GM18511 (cell line): ENCODE measurements around the gene KRTAP13-2.

ENCODE experiments used
- ATAC-seq: cut with Tn5 transposase; IDR thresholded peaks from one replicate; pipeline ENCODE4 v1.9.1; 2021; ENCODE audit warnings: mild to moderate bottlenecking, moderate library complexity; ENCODE audit not compliant: unreplicated experiment

The KRTAP13-2 gene, protein sequence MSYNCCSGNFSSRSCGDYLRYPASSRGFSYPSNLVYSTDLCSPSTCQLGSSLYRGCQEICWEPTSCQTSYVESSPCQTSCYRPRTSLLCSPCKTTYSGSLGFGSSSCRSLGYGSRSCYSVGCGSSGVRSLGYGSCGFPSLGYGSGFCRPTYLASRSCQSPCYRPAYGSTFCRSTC

DNA sequence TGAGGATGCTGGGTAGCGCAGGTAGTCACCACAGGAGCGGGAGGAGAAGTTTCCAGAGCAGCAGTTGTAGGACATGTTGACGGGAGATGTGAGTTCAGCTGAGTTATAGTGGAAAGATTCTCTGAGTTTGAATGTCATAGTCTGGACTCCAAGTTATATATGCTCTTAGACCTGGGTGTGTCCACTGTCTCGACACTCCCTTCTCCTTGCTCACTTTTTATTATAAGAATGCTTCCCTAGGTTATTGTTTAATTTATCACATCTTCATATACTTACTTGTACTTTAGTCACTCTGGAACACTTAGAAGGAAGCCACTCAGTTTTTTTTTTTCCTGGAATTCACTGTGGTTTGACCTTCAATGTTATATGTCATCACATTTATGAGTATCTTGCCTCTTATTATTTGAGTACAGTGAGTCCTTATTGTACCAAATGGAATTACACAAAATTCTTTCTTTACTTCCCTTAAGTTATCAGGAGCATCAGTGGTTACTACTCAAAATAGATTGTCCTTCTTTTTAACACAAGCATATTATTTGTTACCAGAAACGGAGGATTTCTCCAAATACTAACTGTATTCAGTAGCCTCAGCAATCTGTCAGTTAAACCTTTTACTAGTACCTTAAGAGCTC is at the start of gene KRTAP13-2:
Gene KRTAP13-2 (minus strand): TSS at position 133 of the 632 bp plus-strand sequence. CDS start 58 bp downstream, at position 75.
- no peak for ATAC-seq

DNA sequence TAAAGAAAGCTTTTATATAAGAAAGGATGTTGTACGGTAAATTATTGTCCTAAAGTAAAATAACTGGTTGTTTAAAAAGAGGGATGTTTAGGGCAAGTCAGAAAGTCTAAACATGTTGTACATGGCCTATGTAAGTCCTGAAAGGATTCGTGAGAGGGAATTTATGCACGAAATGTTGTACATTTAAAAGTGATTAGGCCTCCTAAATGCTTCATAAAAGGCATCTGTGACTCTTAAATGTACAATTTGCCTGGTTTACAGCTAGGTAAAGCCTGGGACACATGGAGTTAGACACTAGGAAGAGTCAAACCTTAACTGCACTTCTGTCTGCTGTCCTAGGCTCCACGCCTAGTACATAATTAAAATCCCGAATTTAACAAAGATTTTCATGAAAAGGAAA is 43.9 kb upstream of the KRTAP13-2 start:
- ATAC-seq, result no peak

DNA sequence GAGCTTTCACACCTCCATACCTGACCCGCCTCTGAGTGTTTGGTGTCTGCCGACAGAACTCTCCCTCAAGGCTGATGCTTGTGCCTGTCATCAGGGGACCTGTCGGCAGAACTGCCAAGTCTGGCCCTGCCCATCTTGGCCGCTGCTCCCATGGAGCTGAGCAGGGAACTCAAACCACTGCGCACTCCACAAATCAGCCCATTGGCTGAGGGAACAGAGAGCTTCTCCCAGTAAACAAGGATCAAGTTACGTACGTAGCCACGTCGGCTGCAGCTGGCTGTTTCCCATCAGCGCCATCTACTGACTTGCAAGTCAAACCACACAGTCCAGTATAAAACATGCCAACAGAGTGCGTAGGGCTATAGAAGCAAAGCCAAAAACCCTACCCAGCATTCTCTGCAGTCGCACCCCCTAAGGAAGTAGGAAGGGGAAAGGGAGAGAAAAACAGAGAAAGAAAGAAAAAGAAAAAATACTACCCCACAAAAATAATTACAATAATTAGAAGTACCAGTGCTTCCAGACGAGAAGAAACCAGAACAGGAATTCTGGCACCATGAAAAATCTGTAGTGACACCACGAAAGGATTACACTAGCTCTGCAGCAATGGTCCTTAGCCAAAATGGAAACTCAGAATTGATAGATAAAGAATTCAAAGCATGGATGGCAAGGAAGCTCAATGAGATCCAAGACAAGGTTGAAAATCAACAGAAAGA is 36.9 kb upstream of the KRTAP13-2 start:
- no peak for ATAC-seq

DNA sequence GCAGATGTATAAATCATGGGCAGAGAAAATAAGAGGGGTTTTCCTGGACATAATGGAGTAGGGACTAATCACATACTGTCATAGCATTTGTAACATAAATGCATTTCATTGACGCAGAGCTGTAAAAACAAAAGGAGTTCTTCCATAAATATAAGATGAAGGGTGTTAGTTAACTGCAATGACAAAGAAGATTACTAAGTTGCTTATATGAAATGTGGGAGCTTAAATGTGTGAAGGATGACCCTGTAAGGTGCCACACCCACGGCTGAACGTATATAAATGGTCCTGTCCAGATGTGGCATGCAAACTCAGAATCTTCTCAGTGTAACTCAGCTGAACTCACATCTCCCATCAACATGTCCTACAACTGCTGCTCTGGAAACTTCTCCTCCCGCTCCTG is 23.7 kb upstream of the KRTAP13-2 start, which contains the start of gene KRTAP13-1:
Gene KRTAP13-1 (plus strand): TSS at position 301 of the 400 bp plus-strand sequence. CDS start 56 bp downstream, at position 357.
- no peak for ATAC-seq

DNA sequence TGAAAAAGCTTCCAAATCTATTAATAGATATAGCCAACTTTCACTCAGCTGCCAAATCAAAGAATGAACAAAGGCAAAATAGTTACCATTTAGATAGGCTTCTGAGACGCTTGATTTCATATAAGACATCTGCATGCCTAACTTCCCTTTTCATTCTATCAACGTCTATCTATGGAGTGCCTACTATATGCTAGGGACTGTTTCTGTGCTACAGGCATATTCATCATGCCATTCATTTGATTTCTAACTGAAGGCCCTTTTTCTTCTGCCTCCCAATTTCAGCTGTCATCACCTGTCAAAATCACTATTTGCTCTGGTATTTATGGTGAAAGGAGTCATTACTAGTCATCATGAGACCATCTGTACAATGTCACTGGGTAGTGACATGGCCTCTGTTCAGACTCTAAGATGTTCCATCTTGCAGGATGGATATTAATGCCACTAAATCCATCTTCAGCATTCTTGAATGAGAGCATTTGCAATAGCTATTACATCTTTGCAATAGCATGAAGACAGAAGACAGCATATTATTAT is 19.5 kb upstream of the KRTAP13-2 start:
- ATAC-seq, result no peak

DNA sequence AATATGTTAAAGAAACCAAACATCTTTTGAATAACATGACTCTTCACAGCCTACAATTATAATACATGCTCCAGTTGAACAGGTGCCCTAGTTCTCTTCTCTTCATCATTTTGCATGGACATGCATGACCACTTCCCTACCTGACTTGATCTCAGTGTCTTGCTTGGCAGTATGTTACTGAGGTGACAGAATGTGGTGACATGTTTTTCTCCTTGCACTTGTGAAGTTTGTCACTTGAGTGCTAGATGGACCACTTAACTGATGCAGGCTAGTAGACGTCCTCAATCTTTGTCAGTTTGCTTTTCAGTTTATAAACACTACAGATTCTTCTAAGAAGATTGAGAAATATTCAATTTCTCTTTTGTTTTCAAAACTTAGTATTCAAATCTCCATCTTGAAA is 10.1 kb upstream of the KRTAP13-2 start:
- ATAC-seq, result no peak

DNA sequence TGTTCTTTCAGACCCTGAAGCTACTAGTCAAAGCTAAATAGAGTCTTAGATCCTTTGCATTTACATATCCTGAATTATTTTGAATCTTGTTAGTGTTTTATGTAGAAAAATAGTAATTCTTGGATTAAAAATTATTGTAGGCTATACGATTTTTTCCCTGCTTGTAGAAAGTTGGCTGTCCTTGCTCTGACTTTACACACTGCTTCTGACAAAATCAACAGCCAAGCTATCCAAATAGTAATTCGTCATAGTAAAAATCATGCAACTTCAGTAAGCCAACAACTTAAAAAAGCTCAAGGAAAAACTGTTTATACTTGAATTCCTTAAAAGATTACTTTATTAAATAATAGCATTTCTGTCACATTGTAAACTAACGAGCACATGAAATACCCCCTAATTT is 16.2 kb downstream of the KRTAP13-2 start:
- no peak for ATAC-seq

DNA sequence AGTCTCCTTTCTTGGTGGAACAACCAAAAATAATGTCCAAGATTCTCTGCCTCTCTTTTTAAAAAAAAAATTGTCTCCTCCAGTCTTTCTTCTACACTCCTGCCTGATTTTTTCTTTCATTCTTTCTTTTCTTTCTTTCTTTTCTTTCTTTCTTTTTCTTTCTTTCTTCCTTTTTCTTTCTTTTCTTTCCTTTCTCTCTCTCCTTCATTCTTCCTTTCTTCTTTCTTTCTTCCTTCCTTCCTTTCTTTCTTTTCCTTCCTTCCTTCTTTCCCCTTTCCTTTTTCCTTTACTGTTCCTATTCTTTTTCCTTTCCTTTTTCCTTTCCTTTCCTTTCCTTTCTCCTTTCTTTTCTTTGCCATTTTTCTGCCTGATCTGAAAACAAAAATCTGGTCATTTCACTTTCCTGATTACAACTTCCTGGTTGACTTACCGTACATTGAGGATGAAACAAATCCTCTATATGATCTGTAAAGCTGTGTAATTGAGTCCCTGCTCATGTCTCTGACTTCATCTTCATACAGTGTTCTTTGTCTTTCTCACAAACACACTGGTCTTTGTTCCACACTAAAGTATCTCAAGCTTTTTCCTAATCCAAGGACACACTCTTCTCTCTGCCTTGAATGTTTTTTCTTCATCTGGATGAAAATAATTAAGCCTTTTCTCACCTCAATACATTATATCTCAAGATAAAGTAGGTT is 17.6 kb downstream of the KRTAP13-2 start:
- ATAC-seq, result no peak

DNA sequence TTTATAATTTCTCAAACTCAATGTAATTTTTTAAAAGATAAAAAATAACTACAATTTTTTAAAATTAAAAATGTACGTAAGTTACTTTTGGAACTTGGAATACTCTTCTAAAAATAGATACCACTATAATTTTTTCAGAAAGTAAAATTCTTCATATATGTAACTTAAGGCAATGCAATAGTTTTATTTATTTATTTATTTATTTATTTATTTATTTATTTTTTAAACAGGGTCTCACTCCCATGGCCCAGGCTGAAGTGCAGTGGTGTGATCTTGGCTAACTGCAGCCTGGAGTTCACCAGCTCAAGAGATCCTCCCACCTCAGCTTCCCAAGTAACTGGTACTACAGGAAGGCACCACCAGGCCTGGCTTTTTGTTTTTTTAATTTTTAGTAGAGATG is 20.5 kb downstream of the KRTAP13-2 start:
- no peak for ATAC-seq

DNA sequence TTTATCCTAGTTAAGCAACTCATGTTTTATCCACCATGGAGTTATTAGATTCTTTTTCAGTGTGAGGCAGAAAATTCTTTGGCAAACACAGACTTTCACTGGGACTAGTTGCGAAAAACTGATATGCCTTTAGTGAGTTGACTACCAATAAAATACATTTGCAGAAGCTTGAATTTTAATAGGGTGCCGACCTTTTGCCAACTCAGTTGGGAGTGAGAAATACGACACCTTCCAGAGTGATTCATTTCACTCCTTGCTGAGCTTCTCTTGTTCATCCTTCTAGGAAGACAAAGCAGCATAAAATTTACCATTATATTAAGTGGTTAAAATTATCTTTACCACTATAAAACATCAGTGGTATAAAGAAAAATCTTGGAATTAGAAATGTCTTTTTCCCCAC is 22.5 kb downstream of the KRTAP13-2 start:
- ATAC-seq, result no peak

DNA sequence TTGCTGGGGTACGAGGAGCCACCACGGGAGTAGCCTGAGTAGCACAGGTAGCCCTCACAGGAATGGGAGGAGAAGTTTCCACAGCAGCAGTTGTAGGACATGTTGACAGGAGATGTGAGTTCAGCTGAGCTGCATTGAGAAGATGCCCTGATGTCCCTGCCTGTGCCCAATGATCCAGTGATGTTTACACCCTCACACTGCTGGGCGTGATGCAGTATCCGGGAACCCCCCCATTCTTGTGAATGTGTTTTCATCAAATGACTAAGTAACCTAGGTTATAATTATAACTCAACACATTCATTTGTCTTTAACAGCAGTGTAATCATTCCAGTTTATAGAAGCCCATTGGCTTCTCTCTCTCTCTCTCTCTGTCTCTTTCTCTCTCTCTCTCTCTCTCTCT is 23.6 kb downstream of the KRTAP13-2 start, which contains the start of gene KRTAP23-1:
Gene KRTAP23-1 (minus strand): TSS at position 101 of the 400 bp plus-strand sequence. CDS start 0 bp downstream, at position 101.
- ATAC-seq, result no peak

DNA sequence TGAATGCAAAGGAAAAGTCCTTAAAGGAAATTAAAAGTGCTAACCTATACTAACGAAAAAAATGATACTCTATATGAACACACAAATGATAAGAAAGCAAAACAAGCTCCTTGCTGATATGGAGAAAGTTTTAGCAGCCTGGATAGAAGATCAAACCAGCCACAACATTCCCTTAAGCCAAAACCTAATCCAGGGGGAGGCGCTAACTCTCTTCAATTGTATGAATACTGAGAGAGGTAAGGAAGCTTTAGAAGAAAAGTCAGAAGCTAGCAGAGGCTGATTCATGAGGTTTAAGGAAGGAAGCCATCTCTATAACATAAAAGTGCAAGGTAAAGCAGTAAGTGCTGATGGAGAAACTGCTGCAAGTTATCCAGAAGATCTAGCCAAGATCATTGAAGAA is 27.1 kb downstream of the KRTAP13-2 start:
- no peak for ATAC-seq

DNA sequence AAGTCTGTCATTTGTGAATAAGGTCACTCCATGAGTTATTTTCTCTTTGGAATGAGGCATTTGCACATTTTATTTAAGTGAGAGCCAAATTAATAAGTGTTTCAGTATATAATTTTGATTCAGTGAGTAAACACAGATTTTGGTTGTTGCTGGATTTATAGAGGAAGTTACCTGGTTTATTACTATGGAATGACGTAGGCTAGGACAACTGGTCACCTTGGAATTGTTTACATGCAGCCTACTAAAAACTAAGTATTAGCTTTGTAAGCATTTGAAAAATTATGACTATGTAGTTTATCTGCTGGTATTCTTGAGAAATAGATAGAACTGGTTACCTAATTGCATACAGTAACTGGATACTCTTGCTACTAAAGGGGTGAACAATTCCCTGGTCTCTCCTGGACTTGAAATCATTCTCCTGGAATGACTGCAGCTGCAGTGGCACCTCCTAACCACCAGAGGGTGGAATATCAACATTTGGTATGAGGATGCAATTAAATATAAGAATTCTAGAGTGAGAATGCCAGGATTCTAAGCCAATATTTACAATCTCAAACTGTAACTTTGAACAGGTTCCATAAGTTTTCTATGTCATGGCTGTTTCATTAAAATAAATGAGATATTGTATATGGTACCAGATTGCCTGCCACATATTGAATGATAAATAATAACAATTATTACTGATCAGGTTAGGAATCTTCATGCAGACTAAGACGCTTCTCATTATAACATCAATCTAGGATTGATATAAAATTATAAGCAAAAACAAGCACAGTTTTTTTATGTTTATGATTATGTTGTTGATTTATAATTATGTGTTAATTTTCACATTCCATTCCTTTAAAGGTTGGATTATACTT is 31.1 kb downstream of the KRTAP13-2 start:
- no peak for ATAC-seq

DNA sequence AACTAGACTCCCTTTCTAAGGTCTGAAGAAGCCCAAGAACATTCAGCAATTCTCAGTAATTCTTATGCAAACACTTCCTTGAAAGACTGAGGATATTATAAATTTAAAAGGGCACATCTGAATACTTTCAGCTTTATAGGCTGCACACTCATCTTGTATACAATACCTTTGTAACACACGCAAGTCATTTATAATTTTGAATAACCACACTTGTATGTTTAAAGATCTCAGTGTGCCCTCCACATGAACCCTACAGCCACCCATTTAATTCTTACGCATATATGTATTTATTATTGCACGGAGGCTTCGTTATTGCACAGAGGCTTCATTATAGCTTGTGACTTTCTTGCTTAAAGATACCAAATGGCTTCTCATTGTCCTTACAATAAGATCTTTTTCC is 33.4 kb downstream of the KRTAP13-2 start:
- no peak for ATAC-seq

DNA sequence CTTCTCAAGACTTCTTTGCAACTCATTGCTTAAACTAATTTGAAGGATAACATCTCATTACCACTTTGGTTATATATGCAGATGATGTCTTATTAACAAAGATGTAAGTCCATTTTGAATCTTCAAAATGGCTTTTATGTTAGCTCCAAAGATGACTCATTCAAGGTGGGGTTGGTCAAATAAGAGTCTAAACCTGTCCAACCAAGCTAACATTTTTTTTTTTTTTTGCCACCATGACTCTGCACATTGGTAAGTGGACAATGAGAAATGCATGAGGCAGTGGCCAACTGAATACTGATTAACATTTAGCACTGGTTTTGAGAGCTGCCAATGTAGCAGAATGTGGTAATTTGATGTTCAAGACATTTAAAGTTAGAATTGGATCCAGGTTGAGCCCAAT is 34.3 kb downstream of the KRTAP13-2 start:
- ATAC-seq, result no peak

DNA sequence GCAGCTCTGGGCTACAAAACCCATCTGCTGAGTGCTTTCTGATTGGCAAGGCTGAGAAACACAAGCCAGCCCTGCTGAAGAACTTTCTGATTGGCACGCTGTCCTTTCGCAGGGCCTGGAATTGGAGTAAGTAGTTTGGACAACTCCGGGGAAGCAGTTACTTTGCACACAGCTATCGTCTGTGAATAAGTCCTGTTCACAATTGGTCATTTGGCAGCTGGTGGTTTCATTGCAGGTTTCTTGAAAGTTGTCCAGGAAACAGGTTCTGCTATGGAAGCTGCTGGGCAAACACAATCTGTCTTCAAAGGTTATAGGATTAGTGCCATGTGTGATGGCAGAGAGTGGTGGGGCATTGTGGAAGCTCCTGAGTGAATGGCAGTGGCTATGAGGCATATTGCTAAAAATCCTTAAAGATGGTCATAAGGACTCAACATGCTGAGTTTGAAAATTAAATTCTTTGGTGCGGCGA is 34.8 kb downstream of the KRTAP13-2 start, which contains the start of gene KRTAP27-1:
Gene KRTAP27-1 (minus strand): TSS at position 419 of the 469 bp plus-strand sequence. CDS start 26 bp downstream, at position 393.
- no peak for ATAC-seq

DNA sequence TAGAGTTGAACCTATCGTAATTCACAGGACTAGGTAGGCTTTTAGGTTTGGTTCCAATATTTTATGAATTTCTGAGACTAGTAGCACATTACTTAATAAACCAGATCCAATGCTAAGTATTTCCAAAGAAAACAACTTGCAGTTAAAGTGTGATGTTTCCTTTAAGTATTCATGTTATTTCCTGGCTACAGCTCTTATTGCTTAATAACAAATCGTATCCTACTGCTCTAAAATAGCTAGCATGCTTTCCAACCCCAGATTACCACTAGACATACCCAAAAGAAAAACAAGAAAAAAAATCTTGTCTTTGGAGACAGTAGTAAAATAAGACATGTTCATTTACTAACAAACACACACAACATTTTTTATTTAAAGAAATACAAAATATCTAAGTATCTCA is 35.5 kb downstream of the KRTAP13-2 start:
- no peak for ATAC-seq

DNA sequence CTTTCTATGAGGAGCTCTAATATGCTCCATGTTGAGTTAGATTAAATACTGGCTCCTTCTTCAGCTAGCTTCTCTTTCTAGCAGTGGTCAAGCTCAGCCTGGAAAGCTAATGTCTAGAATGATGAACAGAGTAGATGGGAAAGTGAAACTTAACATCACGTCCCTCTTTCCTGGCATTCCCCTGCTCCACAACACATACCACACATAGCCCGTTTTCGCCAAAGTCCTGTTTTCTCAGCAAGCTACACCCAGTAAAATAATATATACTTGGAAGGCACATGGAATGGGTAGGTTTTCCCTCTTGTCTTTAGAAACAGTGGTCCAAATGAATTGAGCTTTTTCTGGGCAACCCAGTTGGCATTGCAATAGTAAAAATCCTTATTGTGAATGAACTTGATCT is 38.3 kb downstream of the KRTAP13-2 start:
- no peak for ATAC-seq

DNA sequence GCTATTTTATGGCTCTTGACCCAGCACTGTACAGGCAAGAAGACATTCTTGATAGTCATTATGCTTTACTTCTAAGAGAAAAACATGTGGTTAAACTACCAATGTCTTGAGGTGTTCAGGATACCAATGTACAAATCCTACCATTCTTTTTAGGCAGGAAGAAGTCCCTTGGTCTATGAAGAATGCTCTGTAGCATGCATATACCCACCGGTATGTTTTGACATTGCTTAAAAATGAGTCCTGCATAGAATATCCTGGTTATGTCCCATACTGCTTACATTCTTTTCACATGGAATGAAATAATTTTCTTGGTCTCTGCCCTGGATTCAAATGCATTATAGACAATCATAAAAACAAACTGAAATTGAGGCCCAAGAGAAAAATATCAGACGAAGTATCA is 39.4 kb downstream of the KRTAP13-2 start:
- no peak for ATAC-seq
